Right lobe of liver (tissue), 6 donors: Measurements from ENCODE around the gene HAUS7. TPM values are rescaled to one million over a fixed set of nuclear protein-coding genes. Genes with fewer than 3 reads are reported as not detected.

ENCODE experiments used
- ATAC-seq, 4 donors: fragments of 200-7000 bp; cut with Tn5 transposase; one replicate each; pipeline ENCODE4 v1.9.1; 2020; ENCODE audit warnings: mild to moderate bottlenecking in 4 of 4, moderate library complexity in 4 of 4
- DNase-seq, 3 donors: peaks; one replicate each; pipeline ENCODE4 v3.0.0-alpha.2; 2020
- H3K27ac ChIP-seq, 3 donors: fragments of 200-600 bp; one replicate each; pipeline ENCODE4 v1.8.0; 2022
- H3K27me3 ChIP-seq, 2 donors: fragments of 200-600 bp; one replicate each; pipeline ENCODE4 v1.8.0; 2022
- H3K36me3 ChIP-seq, 4 donors: fragments of 200-600 bp; sonication (generic) in 1 of 4; one replicate each; pipeline versions ENCODE4 v1.5.1 to v1.8.0; 2017 to 2022; ENCODE audit warnings: control low read depth in 1 of 4
- H3K4me1 ChIP-seq, 4 donors: fragments of 200-600 bp; sonication (generic) in 1 of 4; one replicate each; pipeline versions ENCODE4 v1.5.1 to v1.8.0; 2017 to 2022; ENCODE audit warnings: control low read depth in 1 of 4
- H3K4me3 ChIP-seq, 3 donors: fragments of 200-600 bp; one replicate each; pipeline ENCODE4 v1.8.0; 2022
- H3K9me3 ChIP-seq, 4 donors: fragments of 200-600 bp; sonication (generic) in 1 of 4; one replicate each; pipeline versions ENCODE4 v1.5.1 to v1.8.0; 2017 to 2022; ENCODE audit warnings: control low read depth in 1 of 4
- CTCF ChIP-seq, 4 donors: fragments of 200-600 bp in 3 of 4; fragments of 450-650 bp in 1 of 4; IDR thresholded peaks; one replicate each; pipeline versions ENCODE4 v1.5.1 to v1.8.0; 2016 to 2022; ENCODE audit warnings: antibody characterized with exemption in 4 of 4, mild to moderate bottlenecking in 2 of 4
- POLR2A ChIP-seq: fragments of 450-650 bp; IDR thresholded peaks from one replicate; pipeline ENCODE4 v1.6.1; 2017; ENCODE audit warnings: antibody characterized with exemption, mild to moderate bottlenecking
- WGBS: methylation state at CpG from one replicate; pipeline ENCODE4 v1.1.6; 2018; ENCODE audit warnings: low coverage, low lambda C conversion rate; ENCODE audit not compliant: insufficient coverage; ENCODE audit errors: missing lambda C conversion rate; 5-methylcytosine and 5-hydroxymethylcytosine counted together
- intact Hi-C, 2 donors: fragments of 100-400 bp; cut with DNase I; formaldehyde crosslinking; loops; one replicate each; pipeline versions ENCODE4 v1.11.2 to v1.14.1; 2022
- total RNA-seq, 6 experiments: library from RNA; depleted of rRNA in 2 of 6; stranded (reverse); fragments of >200 nt in 2 of 6; fragmentation: NEBNext Ultra II Directional in 3 of 6; extraction: Animal tissue kit (Norgen Biotek cat#: 25700) in 3 of 6; gene quantifications; one replicate each; pipeline versions ENCODE4 v1.1.0 to v1.2.4, GENCODE V29; 2016 to 2023
- donor health status: DM: no; HTN: yes; CAD: no.
- donor health status: DM: no; HTN: no; CAD: no.
- donor health status: DM: no; HTN: no; CAD: no.
- donor health status: DM: no; HTN: yes; CAD: no.
- donor health status: DM: no; HTN: yes; CAD: no.

Gene HAUS7
- total RNA-seq, 6 experiments from 2014 or later: 5.6 to 14.9 (median 8.8) TPM

- Histone ChIP-seq H3K4me1 (no peaks in the 10 kb centered on the region), H3K27ac (no peak overlapping the region), H3K4me3 (no peak overlapping the region), H3K27me3 (no peaks in the 10 kb centered on the region), H3K9me3 (no peaks in the 10 kb centered on the region), H3K36me3 (no peaks in the 10 kb centered on the region)
- no peak for TF ChIP-seq POLR2A
- TF ChIP-seq CTCF (IDR thresholded peaks at IDR 0.05): no peak
- 46% methylated on average over 6 of the region's 11 CpGs for WGBS
- ATAC-seq (no peak), DNase-seq (no peak)
- intact Hi-C loops: no loop called here
Observed at GRCh38 chrX:153471663-153472280, 1.4 kb upstream of the HAUS7 start.

- intact Hi-C loops: no loop called here
- no peaks in the 10 kb centered on the region for H3K4me1 ChIP-seq
- DNase-seq (peak in 1 of 3 donors; percentile 47), ATAC-seq (peak; percentile 9 to 32 (median 24))
- no peaks in the 10 kb centered on the region for H3K9me3 ChIP-seq
- no peaks in the 10 kb centered on the region for H3K27me3 ChIP-seq
- TF ChIP-seq CTCF (IDR thresholded peaks at IDR 0.05) (no peak), POLR2A (no peak)
- H3K27ac ChIP-seq: no peak overlapping the region
- H3K36me3 ChIP-seq: no peaks in the 10 kb centered on the region
- peak overlapping the region; percentile 57 to 67 (median 65) for H3K4me3 ChIP-seq
- WGBS: 20% methylated on average over 6 of the region's 32 CpGs
Observed at GRCh38 chrX:153469811-153470410, 465 bp downstream of the HAUS7 start.

GRCh38 chrX:153468008-153468580 lies 2.3 kb downstream of the HAUS7 start:
- no peaks in the 10 kb centered on the region for H3K36me3 ChIP-seq
- intact Hi-C loops: no loop called here
- no peak overlapping the region for H3K4me3 ChIP-seq
- DNase-seq (no peak), ATAC-seq (no peak)
- H3K4me1 ChIP-seq: no peaks in the 10 kb centered on the region
- H3K9me3 ChIP-seq: no peaks in the 10 kb centered on the region
- WGBS: 40% methylated on average over 1 of the region's 12 CpGs
- H3K27me3 ChIP-seq: no peaks in the 10 kb centered on the region
- no peak for TF ChIP-seq CTCF (IDR thresholded peaks at IDR 0.05)
- no peak for TF ChIP-seq POLR2A
- H3K27ac ChIP-seq: no peak overlapping the region

- H3K4me3 ChIP-seq: no peak overlapping the region
- no peak for DNase-seq
- no peaks in the 10 kb centered on the region for H3K9me3 ChIP-seq
- WGBS: 95% methylated on average over 4 of the region's 19 CpGs
- H3K27me3 ChIP-seq: no peaks in the 10 kb centered on the region
- no peak overlapping the region for H3K27ac ChIP-seq
- ATAC-seq: no peak
- intact Hi-C loops: no loop called here
- no peaks in the 10 kb centered on the region for H3K4me1 ChIP-seq
- H3K36me3 ChIP-seq: no peaks in the 10 kb centered on the region
- no peak for TF ChIP-seq CTCF (IDR thresholded peaks at IDR 0.05)
- TF ChIP-seq POLR2A: no peak
Observed at GRCh38 chrX:153465691-153466380, 4.5 kb downstream of the HAUS7 start.
